HG03039 (cell line): ENCODE data around the gene S100A3.
"Not testable (repeated sequence)": the region's sequence is repeated elsewhere in the genome, so short reads cannot be mapped to it uniquely, and the experiment has no call there.

Source experiments
- ATAC-seq: cut with Tn5 transposase; IDR thresholded peaks from one replicate; pipeline ENCODE4 v1.9.1; 2021; ENCODE audit warnings: mild to moderate bottlenecking, moderate library complexity; ENCODE audit not compliant: unreplicated experiment

S100A3 gene

DNA sequence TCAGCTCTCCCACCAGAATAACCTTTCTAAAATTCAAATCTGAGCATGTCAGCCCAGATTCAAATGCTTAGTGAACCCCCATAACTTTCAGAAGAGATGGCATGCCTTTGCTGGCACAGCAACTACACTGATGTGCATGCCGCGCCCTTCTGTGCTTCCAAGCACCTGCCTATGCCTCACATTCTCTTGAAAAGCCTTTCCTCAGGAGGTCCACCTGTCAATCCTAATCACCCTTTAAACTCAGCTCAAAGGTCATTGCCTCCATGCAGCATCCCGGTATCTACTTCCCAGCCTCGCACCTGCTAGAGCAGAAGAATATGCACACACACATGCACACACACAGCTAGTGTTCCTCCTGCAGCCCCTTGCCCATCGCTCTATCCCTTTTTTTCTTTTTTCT lies 21.8 kb upstream of the S100A3 start:
- ATAC-seq = no peak

DNA sequence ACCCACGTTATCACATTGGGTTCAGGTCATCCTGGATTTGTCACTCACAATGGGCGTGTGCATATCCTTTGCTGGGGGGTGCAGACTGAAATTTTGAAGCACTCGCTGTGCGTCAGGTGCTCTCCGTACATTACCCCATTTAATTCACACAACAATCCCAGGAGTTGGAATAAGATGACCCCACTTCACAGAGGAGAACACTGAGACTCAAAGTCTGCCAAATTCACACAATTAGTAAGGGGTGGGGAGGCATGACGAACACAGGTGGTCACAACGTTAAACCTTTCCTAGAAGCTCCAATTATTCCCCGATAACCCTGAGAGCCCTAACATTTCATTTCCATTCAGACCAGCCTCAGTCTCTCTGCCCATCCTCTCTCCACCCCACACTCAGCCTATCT lies 20.4 kb upstream of the S100A3 start:
- no peak for ATAC-seq

DNA sequence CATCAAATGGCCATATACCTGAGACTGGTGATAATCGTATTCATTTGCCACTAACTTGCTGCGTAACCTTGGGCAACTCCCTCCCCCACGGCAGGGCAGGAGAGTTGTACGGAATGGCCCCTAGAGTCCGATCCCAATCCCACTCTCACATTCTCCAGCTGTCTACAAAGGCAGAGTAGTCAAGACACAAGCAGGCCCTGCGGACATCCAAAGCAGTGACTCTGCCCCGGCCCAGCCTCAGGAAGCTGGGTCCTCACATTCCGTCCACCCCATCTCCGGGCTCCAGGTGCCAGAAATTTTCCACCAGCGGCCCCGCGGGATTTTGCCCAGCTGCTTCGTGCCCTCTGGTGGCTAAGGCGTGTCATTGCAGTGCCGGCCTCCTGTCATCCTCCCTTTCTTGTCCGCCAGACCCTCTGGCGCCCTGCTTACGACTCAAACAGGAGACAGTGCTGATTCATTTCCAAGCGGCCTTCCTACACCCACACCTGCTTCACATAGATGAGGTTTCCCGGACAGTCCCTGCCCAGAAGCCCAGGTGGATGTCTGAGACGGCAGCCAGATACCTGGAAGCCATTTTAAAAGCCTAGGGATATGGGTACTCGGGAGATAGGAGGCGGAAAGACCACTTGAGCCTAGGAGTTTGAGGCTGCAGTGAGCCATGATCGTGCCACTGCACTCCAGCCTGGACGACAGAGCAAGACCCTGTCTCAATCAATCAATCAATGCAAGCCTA lies 19.5 kb upstream of the S100A3 start:
- ATAC-seq = no peak

DNA sequence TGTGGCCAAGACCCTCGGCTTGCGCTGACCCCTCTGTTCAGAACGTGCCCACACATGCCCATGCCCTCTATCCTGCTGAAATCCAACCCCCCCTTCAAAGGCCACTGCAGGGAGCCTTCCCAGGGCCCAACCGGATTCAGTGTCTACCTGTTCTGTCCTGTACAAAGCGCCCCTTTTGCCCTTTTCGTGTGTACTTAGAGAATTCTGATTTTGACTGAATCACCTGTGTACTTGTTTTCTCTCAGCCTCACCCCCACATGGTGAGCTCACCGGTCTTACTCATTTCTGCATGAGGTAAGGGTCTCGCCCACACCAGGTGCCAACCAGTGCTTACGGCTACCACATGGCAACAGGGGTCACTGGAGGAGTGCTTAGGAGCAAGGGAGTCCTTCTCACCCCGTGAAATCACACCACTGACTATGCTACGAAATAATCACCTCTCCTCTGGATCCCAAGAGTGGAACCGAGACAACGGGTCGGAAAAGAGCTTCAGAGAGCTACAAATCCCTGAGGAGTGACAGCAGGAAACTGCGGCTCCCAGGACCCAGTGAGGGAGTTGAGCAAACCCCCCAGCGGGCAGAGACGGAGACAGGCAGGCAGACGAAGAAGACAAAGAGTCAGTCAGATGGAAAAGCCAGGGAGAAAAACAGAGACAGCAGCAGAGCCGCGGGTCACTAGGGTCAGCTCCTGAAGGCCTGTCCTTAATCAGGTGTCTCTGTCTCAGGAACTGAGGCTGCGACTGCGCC lies 18.7 kb upstream of the S100A3 start:
- ATAC-seq = no peak

DNA sequence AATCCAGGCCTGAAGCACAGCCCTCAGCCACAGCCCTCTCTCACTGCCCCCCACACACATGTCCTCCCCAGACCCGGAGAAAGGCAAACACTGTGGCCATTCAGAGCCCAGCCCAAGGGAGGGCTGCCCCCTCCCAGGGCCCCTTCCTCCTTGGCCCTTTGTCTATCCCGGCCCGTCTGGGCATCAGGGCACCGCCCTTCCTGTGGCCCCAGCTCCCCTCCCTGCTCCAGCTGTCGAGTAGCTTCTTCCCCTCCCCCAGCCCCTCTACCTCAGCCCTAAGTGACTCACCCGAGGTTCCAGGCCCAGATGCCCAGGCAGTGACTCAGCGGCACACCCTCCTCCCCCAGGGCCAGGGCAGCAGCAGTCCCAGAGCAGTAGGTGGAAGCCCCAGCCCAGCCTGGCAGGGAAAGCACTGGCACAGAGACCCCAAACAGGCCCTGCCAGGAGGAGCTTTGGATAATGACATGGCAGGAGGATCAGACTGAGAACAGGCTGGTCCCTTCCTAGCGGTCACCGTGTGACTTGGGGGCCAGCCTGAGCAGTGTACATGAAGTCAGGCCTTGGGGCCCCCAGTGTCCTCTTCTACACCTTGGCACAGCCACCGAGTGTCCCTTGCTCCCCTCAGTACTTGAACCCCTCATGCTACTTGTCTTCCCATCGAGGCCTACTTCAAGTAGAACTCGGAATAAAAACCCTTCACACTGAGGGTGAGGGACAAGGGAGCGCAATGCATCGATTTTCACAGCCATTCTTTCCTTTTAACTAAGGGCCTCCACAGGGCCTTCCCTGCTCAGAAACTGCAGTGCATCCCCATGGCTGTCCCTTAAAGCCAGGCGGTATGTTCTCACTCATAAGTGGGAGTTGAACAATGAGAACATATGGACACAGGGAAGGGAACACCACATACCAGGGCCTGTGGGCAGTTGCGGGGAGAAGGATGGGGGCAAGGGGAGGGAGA lies 17.6 kb upstream of the S100A3 start:
- peak; percentile 29 for ATAC-seq

DNA sequence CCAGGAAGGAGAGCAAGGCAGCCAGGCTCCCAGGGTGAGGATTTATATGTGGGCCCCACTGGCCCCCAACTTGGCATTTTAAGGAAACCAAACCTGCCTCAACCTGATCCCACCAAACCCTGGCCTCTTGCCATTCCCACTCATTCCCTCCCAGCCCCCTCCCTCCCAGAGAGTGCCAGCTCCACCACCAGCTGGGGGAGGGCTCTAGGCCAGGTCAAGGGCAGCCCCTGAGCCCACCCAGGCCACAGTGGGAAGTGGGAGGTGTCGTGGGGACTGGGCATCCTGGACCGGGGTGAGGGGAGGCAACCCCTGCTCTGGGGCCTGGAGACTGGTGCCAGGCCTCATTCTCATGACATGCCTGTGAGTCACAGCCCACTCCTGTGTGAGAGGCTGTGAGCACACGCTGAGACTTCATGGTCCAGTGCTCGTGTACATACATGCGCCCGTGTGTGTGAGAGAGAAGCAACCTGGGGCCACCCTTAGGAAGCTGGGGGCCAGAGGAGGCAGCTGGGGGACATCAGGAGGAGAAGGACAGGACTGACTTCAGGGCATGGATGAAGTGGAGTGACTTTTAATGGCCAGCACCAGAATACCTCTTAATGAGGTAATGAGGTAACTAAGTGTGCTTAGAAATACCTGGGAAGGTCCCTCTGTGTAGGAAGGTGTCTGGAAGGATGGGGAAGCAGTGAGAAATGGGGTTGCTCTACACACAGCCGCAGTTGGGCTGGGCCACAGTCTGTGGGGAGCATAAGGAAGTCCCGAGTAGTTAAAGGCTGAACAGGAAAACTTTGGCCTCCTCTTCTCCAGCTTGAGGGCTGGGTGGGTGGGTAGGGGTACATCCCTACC lies 16.7 kb upstream of the S100A3 start, which contains the start of gene S100A2:
Gene S100A2 (minus strand): TSS at position 316 of the 846 bp plus-strand sequence. CDS start 1,967 bp downstream, outside the sequence.
- ATAC-seq = no peak

DNA sequence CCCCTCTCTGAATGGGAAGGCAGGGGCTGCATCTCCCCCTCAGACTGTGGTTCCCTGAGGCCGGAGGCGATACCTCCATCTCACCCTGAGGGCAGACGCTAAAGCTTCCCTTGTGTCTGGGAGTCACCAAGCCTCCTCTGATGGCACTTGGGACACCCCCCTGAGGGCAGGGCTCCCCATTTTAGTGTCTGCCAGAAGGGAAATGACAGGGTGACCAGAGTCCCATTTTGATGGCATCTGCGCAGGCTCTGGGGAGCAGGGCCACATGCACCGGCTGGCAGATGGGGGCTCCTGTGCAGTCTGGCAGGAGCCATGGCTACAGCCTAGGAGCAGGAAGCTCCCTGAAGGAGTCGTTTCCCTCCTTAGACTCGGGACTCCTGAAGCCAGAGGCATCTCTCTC lies 14.9 kb upstream of the S100A3 start:
- ATAC-seq = no peak

DNA sequence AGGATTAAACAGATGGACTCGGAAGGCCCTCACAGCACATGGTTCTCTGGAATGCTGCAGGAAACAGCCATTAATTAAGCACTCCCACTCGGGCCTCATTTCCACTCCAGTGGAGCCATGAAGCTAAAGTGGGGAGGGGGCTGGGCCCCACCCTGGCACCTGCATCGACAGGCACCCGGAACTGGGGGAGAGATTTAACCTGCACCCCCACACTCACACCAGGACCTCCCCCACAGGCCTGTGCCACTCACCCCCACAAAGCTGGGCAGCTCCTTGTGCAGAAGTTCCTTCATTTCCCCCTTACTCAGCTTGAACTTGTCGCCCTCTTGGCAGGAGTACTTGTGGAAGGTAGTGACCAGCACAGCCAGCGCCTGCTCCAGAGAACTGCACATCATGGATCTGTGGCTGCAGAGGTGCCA lies 14.4 kb upstream of the S100A3 start:
- no peak for ATAC-seq

DNA sequence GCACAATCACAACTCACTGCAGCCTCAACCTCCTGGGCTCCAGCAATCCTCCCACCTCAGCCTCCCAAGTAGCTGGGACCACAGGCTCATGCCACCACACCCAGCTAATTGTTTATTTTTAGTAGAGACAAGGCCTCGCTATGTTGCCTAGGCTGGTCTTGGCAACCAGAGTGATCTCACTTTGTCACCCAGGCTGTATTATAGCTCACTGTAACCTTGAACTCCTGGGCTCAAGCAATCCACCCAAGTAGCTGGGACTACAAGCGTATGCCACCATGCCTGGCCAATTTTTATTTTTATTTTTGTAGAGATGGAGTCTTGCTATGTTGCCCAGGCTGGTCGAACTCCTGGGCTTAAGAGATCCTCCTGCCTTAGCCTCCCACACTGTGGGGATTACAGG lies 13.0 kb upstream of the S100A3 start:
- ATAC-seq = not testable (repeated sequence)

DNA sequence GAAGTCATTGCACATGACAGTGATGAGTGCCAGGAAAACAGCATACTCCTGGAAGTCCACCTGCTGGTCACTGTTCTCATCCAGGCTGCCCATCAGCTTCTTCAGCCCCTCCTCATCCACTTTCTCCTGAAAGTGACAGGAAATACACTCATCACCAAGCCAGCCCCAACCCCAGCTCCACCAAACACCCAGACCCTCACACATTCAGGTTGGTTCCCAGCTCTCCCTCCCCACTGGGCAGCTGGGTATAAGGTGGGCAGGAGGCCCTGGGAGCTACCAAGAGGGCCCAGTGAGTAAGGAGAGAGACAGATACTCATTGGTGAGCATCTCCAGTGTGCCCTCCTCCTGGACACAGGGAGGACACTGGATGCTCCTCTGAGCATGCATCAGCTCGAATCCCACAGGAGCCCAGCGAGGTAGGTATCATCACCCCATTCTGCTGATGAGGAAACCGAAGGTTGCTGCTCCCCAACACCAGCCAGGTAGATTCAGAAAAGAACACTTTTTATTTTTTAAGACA lies 12.5 kb upstream of the S100A3 start:
- no peak for ATAC-seq

DNA sequence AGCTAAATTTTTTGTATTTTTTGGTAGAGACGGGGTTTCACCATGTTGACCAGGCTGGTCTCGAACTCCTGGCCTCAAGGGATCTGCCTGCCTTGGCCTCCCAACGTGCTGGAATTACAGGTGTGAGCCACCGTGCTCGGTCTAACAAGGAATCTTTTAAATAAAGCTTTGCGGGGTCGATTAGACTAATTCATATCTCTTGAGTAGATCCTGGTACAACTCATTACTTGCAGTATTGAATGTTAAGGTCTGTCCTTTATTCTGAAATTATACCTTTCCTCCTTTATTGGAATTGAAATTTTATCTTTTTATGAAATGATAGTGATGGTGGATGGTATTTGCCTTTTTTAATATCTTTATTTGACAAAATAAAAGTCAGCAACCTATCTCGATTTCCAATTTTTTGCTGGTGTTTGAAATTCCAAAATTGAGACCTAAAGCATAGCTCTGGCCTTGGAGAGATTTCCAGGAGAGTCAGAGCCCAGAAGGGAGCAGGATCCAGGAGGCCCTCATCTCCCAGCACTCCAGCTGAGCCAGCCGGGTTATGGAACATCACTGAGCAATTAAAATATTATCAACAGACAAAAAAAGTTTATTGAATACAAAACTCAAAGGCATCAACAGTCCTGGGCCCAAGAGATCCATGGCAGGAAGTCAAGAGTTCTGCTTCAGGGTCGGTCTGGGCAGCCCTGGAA lies 11.9 kb upstream of the S100A3 start:
- no peak for ATAC-seq

DNA sequence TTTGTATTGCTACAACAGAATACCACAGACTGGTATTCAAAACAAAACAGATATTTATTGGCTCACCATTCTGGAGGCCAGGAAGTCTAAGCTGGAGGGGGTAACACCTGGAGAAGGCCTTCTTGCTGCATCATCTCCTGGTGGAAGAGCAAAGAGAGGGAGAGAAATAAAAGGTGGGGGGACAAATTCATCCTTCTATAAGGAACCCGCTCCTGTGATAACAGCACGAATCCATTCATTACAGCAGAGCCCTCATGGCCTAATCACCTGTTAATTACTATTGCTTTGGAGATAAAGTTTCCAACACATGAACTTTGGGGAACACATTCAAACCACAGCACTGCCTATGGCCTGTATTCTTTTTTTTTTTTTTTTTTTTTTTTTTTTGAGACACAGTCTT lies 11.2 kb upstream of the S100A3 start:
- no peak for ATAC-seq

DNA sequence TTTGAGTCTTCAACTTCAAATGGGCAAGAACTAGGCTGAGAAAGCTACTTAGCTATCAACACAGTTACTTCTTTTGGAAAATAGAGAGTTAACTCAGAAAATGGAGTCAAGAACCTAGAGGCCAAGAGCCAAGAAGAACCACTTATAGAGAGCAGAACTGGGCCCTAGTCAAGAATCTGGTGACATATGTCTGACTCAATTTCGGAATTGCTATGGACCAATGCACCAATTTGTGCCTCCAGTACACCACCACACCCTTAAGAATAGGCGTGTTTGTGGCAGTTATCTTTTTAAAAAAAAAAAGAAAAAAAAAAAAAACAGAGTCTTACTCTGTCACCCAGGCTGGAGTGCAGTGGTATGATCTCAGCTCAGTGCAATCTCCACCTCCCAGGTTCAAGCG lies 8.8 kb upstream of the S100A3 start:
- no peak for ATAC-seq

DNA sequence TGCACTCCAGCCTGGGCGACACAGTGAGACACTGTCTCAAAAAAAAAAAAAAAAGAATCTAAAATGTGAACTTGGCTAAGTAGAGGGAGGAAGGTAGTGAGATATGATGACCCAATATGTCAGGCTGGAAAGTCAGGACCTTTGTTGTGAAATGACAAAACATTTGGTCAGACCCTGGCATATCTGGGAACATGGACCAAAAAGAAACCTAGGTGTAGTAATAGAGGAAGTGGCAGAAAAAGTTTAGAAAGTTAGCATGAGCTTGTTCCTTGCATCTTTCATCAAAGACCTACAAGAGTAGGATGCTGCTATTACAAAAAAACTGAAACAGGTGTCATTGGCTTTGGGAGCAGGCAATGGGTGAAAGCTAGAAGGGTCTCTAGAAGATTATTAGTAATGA lies 7.3 kb upstream of the S100A3 start:
- no peak for ATAC-seq

DNA sequence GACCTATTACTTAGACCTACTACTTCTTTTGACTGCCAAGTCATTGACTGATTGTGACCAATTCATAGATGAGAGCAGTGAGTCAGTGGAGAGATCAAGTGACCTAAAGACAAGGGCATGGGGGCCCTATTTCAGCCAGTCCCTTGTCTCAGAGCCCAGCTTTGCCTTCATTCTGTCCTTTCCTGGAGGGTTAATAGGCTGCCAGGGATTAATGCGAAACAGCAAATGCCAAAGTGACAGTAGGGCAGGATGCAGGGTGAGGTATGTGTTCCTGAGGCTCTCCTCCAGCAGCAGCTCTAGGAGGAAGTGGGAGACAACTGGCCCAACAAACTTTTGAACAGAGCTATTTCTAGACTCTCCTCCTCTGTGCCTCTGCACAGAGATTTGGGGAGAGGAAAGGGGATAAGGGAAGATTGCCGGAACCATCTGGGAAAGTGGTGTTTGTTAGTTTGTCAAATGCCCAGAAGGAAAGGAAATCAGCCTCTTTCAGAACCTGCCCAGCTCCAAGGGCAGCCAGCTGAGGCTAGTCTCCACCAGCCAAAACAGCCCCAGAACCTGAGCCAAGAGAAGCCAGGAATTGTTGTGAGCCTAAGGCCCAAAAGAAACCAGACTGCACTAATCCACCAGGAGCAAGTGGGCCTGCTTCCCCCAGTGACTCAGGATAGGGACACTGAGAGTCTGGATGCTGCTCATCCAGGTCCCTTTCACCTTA lies 4.9 kb upstream of the S100A3 start:
- ATAC-seq = no peak

DNA sequence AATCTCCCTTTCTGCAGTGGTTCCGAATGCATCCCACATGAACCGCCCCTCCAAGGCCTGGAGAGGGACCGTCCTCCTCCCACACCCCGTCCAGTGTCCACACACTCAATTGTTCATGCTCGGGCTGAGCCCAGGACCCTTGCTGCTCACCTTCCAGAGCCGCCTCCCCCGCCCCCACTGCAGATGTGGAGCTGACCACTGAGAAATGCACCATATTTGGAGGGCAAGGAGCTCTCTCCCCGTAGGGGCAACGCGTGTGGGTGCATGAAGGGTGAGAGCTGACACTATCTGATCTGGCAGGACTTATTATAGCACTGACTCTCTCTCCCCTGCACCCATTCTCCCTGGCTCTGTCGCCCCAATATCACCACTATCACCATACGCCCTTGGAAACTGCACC lies 4.0 kb upstream of the S100A3 start:
- ATAC-seq = no peak

DNA sequence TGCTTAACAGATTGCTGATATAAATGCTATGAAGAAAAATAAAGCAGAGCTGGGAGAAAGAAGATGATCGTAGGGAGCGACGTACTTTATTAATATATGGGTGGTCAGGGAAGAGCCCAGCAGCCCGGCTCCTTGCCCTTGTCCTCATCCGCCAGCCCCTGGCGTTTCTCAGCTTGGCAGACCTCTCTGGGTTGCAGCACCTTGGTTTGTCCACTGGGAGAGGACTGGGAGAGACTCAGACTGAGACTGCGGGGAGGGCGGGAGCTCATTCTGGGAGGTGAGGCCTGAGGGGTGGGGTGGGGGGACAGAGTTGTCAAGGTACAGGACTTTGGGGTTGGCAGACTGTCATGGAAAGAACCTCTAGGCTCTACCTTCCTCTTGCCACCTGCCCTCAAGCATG lies 3.3 kb upstream of the S100A3 start:
- no peak for ATAC-seq

DNA sequence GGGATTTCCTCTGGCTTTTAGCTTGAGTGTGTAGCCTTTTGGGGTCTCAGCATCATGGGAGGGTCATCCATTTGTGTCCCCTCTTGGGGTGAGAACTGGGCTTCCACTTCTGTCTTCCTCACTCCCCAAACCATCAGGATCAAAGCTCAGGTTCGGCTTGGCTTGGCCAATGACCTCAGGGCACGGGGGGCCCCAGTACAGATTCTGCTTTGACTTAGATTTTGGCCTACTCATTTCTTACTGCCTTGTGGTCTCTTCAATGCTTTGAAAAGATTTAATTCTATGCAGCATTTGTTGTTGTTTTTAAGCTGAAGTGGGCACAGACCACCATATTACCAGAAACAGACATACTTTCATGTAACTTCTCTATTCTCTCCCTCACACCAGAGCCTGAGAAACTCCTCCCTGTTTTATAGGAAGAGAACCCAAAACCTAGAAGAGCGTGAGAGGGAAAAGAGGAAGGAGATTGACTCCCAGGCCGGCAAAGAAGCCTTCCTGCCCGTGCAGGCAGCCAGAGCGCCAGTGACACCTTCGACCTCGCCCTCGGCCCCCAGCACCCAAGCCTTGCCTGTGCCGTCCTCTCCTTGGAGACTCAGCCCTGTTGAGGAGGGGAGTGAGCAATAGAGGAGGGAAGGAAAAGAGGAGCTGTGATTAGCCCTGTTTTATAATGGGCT lies 1.9 kb upstream of the S100A3 start:
- ATAC-seq = no peak
